Activated T-cell treated with anti-CD3 and anti-CD28 coated beads, Interleukin-2, amount 50 U/mL, for 4 hours (primary cell): ENCODE measurements around the gene LOXL3. TPM values are rescaled to one million over a fixed set of nuclear protein-coding genes. Genes with fewer than 3 reads are reported as not detected.
A peak's percentile ranks its signal among the peaks of the same experiment; 100 is the strongest.

Experiments used
- ATAC-seq, 2 donors: fragments of 200-7000 bp; cut with Tn5 transposase; one replicate each; pipeline ENCODE4 v1.10.0; 2021
- DNase-seq: peaks from one replicate; pipeline ENCODE4 v3.0.0-alpha.2; 2020
- H3K27me3 Mint-ChIP-seq: one replicate; pipeline ENCODE4 v1.8.0; 2021; ENCODE audit warnings: low read depth, mixed read lengths
- H3K36me3 Mint-ChIP-seq: one replicate; pipeline ENCODE4 v1.8.0; 2022; ENCODE audit warnings: mixed read lengths; ENCODE audit not compliant: insufficient read depth
- H3K4me1 Mint-ChIP-seq: one replicate; pipeline ENCODE4 v1.8.0; 2021; ENCODE audit warnings: low read depth, mixed read lengths
- H3K4me3 Mint-ChIP-seq: one replicate; pipeline ENCODE4 v1.8.0; 2021; ENCODE audit warnings: mild to moderate bottlenecking, moderate library complexity, mixed read lengths
- H3K9me3 Mint-ChIP-seq: one replicate; pipeline ENCODE4 v1.8.0; 2021; ENCODE audit warnings: mixed read lengths
- total RNA-seq, 3 donors: library from RNA; stranded (reverse); gene quantifications; one replicate each; pipeline ENCODE4 v1.2.1, GENCODE V29; 2021

Gene LOXL3
- total RNA-seq, 3 donors from 2014 or later = 0.49 to 1.0 (median 0.99) TPM

DNA sequence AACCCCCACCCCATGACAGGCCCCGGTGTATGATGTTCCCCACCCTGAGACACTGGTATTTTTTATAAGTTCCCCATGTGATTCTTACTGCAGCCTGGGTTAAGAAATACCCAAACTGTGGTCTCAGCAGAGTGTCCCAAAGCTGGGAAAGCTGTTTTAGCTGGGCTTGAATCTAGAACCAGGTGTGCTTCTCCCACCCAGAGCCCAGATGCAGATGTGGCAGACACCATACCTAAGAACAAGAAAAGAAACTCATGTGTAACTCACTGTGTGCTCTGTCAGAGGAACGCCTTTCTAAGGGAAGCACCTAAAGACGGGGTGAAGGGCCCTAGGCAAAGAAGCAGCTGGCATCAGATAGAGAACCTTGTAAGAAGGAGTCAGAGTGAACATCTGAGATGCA, 24.7 kb upstream of the LOXL3 start:
- no peak for ATAC-seq
- no peaks in the 10 kb centered on the region for H3K9me3 Mint-ChIP-seq
- no peaks in the 10 kb centered on the region for H3K36me3 Mint-ChIP-seq
- peaks cover 11% of the 10 kb centered on the region for H3K27me3 Mint-ChIP-seq
- peaks cover 14% of the 10 kb centered on the region for H3K4me1 Mint-ChIP-seq
- H3K4me3 Mint-ChIP-seq = no peak overlapping the region
- DNase-seq = no peak

DNA sequence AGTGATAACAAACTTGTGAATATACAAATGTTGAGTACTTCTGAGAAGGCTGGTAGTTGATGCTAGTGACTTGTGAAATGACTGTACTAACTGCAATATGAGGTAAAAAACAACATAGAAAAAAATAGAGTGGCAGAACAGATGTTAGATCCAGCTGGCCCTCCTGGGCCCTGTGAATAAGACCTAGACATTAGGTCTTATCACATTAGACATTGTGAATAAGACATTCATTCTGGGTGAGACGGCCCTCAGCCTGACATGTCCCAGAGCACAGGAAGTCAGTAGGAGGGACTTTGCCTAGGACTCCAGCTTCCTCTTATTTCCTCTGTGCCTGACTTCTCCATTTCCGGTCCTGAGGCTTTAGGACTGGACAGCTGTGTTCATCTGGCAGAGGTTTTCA, 23.7 kb upstream of the LOXL3 start:
- Mint-ChIP-seq H3K36me3 (no peaks in the 10 kb centered on the region), H3K27me3 (peaks cover 11% of the 10 kb centered on the region), H3K4me3 (no peak overlapping the region), H3K9me3 (no peaks in the 10 kb centered on the region), H3K4me1 (peaks cover 14% of the 10 kb centered on the region)
- DNase-seq (no peak), ATAC-seq (no peak)

DNA sequence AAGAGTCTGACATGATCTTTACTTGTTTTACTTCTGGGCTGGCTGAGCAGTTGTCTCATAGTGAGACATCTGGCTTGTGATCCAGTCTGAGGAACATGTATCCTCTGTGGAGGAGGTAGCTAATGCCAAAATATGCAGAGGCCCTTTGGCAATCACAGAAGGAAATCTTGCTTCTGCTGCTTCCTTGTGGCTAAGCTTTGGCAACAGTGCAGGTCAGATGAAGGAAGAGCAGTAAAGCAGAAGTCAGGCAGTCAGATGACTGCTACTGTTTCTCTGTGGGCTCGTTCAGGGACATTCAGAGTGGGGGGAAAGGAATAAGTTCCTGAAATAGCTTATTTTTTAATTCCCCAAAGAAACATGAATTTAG, 23.1 kb upstream of the LOXL3 start:
- Mint-ChIP-seq H3K4me3 (no peak overlapping the region), H3K36me3 (no peaks in the 10 kb centered on the region), H3K4me1 (peaks cover 14% of the 10 kb centered on the region), H3K27me3 (peaks cover 11% of the 10 kb centered on the region), H3K9me3 (no peaks in the 10 kb centered on the region)
- DNase-seq (no peak), ATAC-seq (no peak)

DNA sequence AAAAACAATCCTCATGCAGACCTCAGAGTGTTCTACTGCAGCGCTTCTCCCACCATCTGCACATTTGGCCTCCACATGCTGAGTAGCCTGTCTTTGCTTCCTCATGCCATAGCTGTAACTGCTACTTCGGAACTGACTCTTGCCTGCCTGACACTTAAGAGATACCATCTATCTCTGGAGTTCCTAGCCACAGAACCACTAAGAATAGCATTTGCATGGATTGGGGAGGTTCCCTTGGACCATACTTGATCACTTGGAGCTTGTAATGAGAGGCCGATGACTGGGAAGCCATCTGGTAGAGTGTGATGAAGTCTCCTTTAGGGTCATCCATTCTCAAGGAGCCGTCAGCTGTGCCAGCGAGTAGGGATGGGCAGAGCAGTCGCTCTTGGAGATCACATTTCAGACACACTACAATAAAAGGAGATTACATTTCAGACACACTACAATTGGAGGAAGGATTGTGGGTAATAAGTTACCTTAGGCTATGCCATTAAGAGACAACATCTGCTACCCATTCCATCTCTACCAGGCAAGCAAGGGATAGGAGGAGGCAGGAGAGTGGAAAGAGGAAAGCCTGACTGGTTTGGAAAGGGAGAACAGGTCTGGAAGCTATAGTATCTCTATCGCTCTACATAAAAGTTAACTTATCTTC, 22.6 kb upstream of the LOXL3 start:
- DNase-seq (no peak), ATAC-seq (no peak)
- H3K4me1 Mint-ChIP-seq = peaks cover 14% of the 10 kb centered on the region
- H3K36me3 Mint-ChIP-seq = no peaks in the 10 kb centered on the region
- peaks cover 11% of the 10 kb centered on the region for H3K27me3 Mint-ChIP-seq
- no peaks in the 10 kb centered on the region for H3K9me3 Mint-ChIP-seq
- H3K4me3 Mint-ChIP-seq = no peak overlapping the region

DNA sequence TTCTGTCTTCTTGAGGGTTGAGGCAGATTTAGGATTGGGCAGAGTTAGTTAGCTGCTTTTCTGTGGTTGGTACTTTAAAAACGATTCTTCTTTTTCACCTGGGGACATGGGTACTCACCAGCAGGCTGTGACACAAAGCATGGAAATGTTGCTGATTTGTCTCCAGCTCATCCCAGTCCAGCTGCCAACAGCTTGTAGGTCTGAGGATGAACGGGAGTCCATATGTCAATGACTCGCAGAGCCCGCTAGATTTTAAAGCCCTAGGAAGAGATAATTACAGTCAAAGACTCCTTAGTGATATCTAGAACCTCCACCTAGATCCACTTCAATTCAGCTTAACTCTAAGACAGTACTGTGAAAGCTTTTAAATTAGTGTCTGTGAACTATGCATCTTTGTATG, 21.6 kb upstream of the LOXL3 start:
- ATAC-seq (no peak), DNase-seq (no peak)
- H3K4me3 Mint-ChIP-seq = no peak overlapping the region
- peaks cover 11% of the 10 kb centered on the region for H3K27me3 Mint-ChIP-seq
- H3K4me1 Mint-ChIP-seq = peaks cover 14% of the 10 kb centered on the region
- no peaks in the 10 kb centered on the region for H3K9me3 Mint-ChIP-seq
- no peaks in the 10 kb centered on the region for H3K36me3 Mint-ChIP-seq

DNA sequence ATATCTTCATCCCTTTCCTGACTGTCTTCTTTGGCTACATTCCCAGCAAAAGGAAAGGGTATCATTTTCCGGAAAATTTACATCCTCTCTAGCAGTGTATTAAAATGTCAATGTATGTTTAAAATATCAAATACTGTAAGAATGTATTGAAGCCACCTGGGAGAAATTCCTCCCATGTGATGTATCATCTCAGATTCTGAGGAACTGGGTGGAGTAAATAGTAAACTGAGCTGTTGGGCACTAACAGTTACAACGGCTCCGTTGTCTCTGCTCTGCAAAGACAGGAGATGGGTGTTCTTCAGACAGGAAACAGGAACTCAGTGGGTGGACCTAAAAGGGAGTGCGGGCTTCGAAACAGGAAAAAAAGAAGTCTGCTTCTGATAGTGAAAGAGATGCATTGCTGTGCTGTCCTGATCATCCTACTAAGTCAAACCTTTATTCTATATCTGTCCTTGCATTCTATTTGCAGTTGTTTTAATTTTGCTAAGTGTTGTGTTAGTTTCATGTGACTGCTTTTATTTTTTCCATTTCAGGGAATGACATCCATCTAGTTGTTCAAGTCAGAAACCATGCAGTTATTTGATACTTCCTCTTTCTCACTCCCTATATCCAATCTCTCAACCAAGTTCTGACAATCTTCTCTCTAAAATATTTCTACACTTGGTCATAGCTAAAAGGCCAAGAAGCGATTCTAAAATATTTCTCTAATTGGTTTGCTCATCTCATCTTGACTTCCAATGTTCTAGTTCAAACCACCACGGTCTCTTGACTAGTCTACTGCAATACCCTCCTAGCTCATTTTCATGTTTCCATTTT, 20.2 kb upstream of the LOXL3 start:
- H3K4me3 Mint-ChIP-seq = peak overlapping the region; percentile 38

DNA sequence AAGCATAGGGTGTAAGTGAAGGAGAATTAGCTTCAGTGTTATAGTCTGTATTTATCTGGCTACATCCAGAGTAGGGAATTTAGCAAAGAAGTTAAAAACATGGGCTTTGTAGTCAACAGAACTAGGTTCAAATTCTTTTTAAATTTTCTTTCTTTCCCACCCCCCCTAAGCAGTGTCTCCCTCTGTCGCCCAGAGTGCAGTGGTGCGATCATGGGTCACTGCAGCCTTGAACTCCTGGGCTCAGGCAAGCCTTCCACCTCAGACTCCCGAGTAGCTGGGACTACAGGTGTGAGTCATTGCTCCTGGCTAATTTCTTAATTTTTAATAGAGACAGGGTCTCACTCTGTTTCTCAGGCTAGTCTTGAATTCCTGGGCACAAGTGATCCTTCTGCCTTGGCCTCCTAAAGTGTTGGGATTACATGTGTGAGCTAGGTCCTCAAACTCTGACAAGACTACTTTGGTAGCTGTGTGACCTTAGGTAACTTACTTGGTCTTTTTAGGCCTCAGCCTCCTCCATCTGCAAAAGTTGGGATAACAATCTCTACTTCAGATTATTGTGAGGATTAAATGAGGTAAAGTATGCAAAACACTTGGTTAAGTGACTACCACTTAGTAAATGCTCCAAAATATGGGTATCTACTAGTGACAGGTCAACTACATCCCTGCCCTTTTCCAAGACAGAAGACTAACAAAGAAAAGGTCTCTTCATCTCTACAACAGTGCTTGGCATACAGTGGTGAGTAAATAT, 18.6 kb upstream of the LOXL3 start:
- Mint-ChIP-seq H3K36me3 (no peaks in the 10 kb centered on the region), H3K9me3 (no peaks in the 10 kb centered on the region), H3K27me3 (peaks cover 8% of the 10 kb centered on the region), H3K4me3 (no peak overlapping the region), H3K4me1 (peaks cover 14% of the 10 kb centered on the region)
- DNase-seq (no peak), ATAC-seq (no peak)

More for the DNA sequence above, 20.2 kb upstream of the LOXL3 start:
- Mint-ChIP-seq H3K4me1 (peaks cover 14% of the 10 kb centered on the region), H3K9me3 (no peaks in the 10 kb centered on the region), H3K36me3 (no peaks in the 10 kb centered on the region), H3K27me3 (peaks cover 2% of the 10 kb centered on the region)
- DNase-seq (no peak), ATAC-seq (peak; percentile 68 to 71)

DNA sequence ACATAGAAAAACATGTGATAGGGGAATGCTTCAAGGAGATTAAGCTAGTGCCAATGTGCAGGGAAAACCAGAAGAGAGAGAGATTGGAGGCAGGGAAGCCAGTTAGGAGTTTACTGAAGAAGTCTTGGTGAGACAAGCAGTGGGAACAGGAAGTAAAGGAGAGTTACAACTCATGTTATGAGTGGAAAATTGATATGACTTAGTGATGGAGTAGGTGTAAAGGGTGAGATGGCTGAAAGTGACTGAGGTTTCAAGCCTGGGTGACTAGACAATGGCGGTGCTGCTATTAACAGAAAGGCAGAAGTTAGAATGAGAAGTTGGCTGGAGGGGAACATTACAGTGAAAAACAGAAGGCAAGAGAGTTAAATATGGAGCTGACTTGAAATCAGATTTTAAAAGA, 17.3 kb upstream of the LOXL3 start:
- peak; percentile 70 to 72 for ATAC-seq
- no peak for DNase-seq
- H3K4me3 Mint-ChIP-seq = no peak overlapping the region
- peaks cover 21% of the 10 kb centered on the region for H3K4me1 Mint-ChIP-seq
- no peaks in the 10 kb centered on the region for H3K9me3 Mint-ChIP-seq
- no peaks in the 10 kb centered on the region for H3K36me3 Mint-ChIP-seq
- H3K27me3 Mint-ChIP-seq = peaks cover 10% of the 10 kb centered on the region

DNA sequence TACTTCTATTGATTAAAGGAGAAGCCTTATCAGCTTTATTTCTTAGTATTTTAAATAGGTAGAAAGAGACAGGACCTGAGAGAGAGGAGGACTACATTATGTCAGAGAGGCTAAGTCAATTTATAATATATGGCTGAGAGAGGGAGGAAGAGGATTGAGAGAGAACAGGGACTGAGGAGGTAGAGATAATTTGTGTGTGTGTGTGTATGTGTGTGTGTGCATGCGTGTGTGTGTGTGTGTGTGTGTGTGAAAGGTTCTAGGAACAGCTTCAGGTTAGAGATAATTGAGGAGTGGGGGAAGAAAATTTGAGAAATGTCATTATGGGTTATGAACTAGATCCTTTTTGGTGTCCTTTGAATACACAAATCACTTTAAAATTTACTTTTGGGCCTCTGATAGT, 15.9 kb upstream of the LOXL3 start:
- peaks cover 12% of the 10 kb centered on the region for H3K27me3 Mint-ChIP-seq
- H3K36me3 Mint-ChIP-seq = no peaks in the 10 kb centered on the region
- peaks cover 20% of the 10 kb centered on the region for H3K4me1 Mint-ChIP-seq
- ATAC-seq (no peak), DNase-seq (no peak)
- H3K4me3 Mint-ChIP-seq = no peak overlapping the region
- H3K9me3 Mint-ChIP-seq = no peaks in the 10 kb centered on the region

DNA sequence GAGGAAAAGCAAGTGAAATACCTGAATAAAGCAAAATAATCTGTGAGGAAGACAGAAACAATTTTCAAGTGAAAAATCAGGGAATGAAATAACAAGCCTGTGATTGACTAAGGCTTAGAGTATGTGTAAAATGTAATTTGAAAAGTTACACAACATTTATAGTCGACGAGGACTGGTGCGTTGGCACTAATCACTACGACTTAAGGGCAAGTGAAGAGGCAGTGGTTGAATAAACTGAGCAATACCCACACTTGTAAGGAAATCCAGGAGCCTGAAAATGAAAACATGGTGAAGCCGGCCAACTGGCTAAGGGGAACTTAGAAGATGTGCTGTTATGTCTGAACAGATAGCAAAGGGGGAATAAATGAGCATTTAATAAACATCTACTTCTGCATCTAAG, 14.1 kb upstream of the LOXL3 start:
- Mint-ChIP-seq H3K4me1 (peaks cover 6% of the 10 kb centered on the region), H3K36me3 (no peaks in the 10 kb centered on the region), H3K9me3 (no peaks in the 10 kb centered on the region), H3K4me3 (no peak overlapping the region), H3K27me3 (peaks cover 23% of the 10 kb centered on the region)
- no peak for DNase-seq
- no peak for ATAC-seq

DNA sequence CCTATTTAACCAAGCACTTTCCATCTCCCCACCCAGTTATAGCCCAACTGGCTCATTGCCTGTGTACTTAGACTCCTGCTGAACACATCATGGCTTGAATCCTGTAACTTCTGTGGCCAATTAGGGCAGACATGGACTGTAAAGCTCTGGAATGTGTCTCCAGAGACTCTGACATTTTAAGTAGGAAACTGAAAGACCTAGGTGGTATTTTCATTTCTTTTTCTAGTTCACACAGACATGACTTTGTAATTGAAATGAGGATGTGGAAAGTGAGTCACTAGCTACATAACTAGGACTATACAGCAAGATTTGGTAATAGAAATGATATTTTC, 13.0 kb upstream of the LOXL3 start:
- Mint-ChIP-seq H3K27me3 (peaks cover 25% of the 10 kb centered on the region), H3K9me3 (no peaks in the 10 kb centered on the region), H3K4me1 (peaks cover 6% of the 10 kb centered on the region), H3K36me3 (no peaks in the 10 kb centered on the region), H3K4me3 (no peak overlapping the region)
- DNase-seq (no peak), ATAC-seq (peak; percentile 56 to 64)

DNA sequence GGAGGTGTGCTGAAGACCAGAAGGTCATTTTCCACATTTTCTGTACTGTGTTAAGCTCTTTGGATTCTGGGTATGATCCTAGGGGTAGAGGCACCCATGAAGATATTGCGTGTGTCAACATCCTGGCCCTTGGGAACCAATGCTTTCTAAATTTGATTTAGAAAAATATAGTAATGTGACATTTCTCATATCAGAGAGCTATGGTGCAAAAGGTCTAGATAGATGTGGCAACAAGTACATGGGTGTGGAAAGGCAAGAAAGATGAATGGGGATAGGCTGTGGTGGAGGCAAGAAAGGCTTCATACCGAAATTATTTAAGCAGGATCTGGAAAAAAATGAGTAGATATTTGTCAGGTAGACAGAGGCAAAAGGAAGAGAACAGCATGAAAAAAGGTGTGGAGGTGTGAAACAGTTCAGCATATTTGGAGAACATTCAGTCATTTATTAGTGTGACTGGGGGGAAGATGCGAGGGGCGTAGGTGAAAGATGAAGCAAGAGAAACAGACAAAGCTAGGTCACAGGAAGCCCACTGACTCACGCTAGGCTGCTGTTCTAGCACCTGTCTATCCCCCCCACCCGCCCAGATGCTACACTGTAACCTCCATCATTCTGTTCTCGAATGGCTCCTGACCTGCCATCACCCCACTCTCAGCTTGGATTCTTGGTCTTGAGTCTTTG, 12.5 kb upstream of the LOXL3 start:
- peaks cover 6% of the 10 kb centered on the region for H3K4me1 Mint-ChIP-seq
- no peak overlapping the region for H3K4me3 Mint-ChIP-seq
- no peaks in the 10 kb centered on the region for H3K9me3 Mint-ChIP-seq
- no peaks in the 10 kb centered on the region for H3K36me3 Mint-ChIP-seq
- DNase-seq = no peak
- ATAC-seq = peak; percentile 24 to 47
- peaks cover 27% of the 10 kb centered on the region for H3K27me3 Mint-ChIP-seq

DNA sequence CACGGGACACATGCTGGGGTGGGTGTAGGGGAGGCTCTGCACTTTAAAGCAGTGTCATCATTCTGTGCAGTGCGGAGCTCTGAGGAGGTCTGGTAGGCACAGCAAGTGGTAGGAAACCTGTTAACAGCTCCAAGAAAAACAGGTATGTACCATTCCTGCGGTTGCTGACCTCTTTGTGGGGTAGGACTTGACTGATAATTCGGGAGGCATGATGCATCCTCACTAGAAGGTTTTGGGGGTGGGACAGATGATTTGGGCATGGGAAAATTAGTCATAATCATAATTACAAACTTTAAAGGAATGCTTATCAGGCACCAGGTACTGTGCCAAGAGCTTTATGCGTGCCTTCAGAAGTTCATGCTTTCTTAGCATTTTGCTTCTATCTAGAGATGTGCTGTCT, 10.5 kb upstream of the LOXL3 start:
- Mint-ChIP-seq H3K4me3 (no peak overlapping the region), H3K36me3 (no peaks in the 10 kb centered on the region), H3K4me1 (peaks cover 6% of the 10 kb centered on the region), H3K9me3 (no peaks in the 10 kb centered on the region), H3K27me3 (peaks cover 27% of the 10 kb centered on the region)
- DNase-seq (no peak), ATAC-seq (no peak)

DNA sequence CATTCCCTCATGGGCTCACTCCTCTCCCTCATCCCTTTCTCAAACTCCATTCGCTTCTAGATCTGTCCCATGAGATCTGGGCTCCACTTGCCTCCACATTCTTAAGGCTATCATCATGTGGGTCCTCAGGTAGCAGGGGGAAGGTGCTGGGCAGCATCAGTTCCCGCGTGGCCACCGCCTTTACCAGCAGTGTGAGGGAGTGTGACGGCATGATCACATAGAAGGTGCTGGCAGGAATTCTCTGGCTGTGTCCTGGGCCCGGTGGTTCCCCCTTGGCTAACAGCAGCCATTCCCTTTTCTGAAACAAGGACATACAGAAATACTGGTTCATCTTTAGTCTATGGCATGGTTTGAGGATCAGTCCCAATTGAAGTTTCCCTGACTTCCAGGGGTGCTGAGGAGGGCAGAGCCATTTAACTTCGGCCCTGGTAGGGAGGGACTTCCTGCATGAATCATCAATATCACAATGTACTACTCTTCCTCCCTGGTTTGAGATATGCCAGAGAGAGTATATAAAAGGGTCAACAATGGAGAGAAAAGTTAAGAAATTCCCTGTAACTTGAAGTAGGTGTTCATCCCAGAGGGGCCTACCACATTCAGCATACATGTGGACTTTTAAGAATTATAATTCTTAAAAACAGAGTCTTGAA, 8.5 kb upstream of the LOXL3 start:
- DNase-seq (no peak), ATAC-seq (no peak)
- Mint-ChIP-seq H3K27me3 (peaks cover 20% of the 10 kb centered on the region), H3K4me3 (no peak overlapping the region), H3K9me3 (no peaks in the 10 kb centered on the region), H3K4me1 (peaks cover 6% of the 10 kb centered on the region), H3K36me3 (no peaks in the 10 kb centered on the region)
